HG03039 (cell line): ENCODE measurements around the gene ADK.
"Not testable (repeated sequence)": the region's sequence is repeated elsewhere in the genome, so short reads cannot be mapped to it uniquely, and the experiment has no call there.

Experiments used
- ATAC-seq: cut with Tn5 transposase; IDR thresholded peaks from one replicate; pipeline ENCODE4 v1.9.1; 2021; ENCODE audit warnings: mild to moderate bottlenecking, moderate library complexity; ENCODE audit not compliant: unreplicated experiment

Gene ADK

DNA sequence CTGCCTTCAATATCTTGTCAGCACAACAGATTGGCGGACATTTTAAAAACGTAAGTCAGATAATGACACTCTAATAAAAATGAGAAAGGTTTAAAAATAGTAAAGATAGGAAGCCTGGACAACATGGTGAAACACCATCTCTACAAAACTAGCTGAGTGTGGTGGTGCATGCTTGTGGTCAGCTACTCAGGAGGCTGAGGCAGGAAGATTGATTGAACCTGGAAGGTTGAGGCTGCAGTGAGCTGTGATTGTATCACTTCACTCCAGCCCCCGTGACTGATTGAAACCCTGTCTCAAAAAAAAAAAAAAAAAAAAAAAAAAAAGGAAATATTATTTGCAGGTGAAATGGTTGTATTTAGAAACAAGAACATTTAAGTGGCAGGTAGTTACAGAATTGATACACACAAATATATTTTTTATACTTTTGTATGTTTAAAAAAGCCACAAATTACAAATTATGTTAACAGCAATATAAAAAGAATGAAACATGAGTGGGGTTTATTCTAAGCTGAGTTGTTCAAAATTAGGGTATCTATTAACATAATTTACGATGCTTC lies 141.9 kb downstream of the ADK start:
- no peak for ATAC-seq

DNA sequence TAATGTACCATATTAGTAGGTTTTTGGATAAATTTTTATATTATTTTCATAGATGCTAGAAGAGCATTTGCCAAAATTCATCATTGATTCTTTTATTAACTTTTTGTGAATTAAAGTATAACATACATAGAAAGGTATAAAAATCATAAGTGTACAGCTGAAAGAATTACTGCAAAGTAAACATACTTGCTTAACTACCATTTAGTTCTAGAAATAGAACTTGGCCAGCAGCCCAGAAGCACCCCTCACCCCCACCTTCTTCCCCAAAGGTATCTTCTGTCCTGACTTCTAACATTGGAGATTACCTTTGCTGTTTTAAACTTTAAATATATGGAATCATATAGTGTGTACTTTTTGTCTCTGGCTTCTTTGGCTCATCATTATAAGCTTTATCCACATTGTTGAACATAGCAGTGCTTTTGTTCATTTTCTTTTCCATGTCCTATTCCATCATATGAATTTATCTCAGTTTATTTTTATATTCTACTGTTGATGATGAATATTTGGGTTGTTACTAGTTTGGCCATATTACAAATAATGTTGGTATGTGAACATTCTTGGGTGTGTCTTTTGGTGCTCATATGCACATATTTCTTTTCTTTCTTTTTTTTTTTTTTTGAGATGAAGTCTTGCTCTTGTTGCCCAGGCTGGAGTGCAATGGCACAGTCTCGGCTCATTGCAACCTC lies 142.8 kb downstream of the ADK start:
- ATAC-seq, result no peak

DNA sequence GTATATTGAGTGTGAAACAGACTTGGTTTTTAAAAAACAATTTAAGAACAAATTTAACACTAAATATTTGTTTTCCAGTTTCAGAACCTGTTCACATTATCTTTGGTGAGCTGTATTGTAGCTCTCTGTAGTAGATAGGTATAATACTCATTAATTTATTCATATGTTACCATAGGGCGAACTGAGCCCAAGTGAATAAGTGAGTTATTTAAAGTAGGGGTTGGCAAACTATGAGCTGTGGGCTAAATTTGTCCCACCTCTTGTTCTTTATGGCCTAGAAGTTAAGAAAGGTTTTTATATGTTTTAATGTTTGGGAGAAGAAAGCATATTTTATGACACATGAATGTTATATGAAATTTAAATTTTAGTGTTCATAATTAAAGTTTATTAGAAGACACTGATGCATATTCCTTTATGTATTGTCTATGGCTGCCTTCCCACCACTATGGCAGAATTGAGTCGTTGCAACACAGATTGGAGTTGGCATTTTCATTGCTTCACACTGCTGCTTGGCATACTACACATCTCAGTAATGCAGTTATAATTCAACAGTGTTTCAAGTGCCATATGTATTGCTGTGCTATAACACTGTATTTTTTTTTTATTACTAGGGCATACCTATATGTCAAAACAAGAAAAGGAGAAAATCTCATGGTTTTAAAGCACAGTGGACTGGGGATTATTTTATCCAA lies 146.5 kb downstream of the ADK start:
- no peak for ATAC-seq

DNA sequence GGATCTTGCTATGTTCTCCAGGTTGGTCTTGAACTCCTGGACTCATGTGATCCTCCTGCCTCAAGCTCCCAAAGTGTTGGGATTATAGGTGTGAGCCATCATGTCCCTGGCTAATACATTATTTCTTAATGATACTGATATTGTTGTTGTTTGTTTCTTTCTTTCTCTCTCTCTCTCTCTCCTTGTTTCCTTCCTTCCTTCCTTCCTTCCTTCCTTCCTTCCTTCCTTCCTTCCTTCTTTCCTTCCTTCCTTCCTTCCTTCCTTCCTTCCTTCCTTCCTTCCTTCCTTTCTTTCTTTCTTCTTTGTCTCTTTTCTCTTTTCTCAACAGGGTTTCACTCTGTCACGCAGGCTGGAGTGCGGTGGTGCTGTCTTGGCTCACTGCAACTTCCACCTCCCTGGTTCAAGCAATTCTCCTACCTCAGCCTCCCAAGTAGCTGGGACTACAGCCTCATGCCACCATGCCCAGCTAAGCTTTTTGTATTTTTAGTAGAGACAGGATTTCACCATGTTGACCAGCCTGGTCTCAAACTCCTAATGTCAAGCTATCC lies 149.1 kb downstream of the ADK start:
- not testable (repeated sequence) for ATAC-seq

DNA sequence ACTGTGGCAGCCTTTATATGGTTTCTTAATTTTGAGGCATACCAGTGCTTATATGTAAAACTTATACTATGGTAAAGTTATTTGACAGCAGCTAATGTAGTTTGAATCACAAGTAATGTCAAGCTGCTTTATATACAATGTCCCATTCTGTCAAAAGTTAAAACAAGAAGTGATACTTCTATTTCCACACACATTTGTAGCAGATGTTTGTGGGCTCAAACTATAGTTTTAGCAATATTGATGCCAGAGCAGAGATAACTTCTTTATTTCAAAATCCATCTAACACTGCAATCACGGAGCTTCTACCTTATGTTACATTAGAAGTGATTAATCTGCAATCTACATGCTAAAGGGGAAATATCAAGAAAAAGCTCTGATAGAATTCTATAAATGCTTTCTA lies 149.6 kb downstream of the ADK start:
- no peak for ATAC-seq

DNA sequence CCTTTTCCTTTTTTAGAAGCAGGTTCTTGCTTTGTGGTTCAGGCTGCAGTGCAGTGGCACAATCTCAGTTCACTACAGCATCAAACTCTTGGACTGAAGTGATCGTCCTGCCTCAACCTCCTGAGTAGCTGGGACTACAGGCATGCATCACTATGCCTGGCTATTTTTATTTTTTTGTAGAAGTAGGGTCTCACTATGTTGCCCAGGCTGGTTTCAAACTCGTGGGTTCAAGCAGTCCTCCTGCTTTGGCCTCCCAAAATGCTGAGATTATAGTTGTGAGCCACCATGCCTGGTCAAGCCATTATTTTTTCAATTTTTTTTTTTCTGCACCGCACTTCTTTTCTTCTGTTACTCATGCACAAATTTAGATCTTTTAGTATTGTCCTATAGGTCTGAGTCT lies 154.7 kb downstream of the ADK start:
- no peak for ATAC-seq

DNA sequence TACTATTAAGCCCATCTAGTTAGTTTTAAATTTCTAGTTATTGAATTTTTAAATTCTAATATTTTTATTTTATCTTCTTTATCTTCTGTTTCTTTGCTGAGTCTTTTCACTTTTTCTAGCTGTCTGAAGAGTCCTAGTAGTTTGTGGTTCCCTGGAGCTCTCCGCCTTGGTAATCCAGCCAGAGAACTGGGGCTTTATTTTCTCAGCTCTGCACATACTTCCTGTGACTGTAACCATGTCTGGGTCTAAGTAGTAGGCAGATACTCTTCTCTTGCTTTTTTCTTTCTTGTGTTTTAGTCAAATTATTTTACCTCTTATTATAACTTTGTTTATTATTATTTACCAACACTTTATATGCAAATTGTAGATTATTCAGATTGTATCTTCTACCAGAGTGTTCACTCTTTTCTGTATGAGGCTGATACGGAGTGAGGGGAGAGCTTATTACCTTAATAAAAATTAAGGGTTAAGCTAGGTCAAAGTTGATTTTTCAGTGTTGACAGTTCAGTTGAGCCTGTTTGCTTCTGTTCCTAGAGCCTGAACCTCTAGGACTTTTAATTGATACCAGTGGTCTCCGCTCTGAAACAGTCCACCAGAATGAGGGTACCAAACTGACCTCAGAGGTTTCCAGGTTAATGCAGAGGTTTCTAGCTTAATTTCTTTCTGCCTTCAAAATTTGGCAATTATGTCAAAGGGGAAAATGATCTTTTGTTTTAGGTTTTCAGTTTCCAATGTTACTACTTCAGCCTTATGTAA lies 155.4 kb downstream of the ADK start:
- ATAC-seq, result no peak

DNA sequence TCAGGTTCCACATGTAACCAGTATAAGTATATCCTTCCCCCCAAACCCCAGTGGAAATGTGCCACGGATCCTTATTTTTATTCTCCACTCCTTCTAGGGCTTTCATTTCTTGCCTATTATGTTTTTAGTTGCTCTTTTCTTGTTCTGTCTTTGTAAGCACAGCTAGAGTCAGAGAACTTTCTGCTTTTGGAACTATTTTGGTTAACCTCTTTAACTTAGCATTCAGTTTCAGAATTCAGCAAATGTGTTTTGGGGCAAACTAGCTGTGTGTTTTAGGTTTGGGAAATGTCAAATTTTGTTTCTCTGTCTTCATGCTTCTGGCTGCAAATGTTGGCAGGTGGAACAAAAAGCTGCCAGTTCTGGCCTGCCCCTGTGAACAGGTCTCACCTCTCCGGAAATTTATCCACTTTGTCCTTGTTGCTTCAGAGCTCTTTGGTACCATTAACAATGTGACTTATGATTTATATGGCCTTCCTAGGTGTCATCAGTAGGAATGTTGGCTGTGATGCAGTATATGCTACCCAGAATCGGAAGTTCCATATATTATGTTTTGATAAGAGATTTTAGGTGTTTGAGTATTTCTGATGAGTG lies 156.1 kb downstream of the ADK start:
- ATAC-seq, result no peak

DNA sequence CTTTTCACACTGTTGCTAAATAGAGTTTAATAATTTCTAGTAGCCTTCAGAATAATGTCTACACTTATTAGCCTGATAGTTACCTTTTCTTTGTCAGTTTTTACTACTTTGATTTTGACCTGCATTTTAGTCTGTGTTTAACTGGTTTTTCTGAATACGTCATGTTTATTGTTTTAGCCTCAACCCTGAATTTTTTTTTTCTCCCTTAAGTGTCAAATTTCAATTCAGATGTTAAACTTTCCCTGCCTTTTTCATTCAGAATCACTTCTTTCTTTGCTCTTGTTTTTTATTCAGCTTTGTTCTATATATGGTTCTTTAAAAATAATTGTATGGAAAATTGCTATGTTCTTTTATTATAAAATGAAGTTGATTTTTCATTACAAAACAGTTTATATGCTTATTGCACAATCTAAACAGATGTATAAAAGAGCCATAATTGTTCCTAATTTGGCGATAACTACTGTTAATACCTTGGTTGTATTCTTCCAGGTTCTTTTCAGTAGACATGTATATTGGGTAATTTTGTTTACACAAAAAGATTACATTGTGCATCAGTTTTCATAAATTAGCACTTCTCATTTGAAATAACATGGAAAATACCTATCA lies 159.7 kb downstream of the ADK start:
- no peak for ATAC-seq

DNA sequence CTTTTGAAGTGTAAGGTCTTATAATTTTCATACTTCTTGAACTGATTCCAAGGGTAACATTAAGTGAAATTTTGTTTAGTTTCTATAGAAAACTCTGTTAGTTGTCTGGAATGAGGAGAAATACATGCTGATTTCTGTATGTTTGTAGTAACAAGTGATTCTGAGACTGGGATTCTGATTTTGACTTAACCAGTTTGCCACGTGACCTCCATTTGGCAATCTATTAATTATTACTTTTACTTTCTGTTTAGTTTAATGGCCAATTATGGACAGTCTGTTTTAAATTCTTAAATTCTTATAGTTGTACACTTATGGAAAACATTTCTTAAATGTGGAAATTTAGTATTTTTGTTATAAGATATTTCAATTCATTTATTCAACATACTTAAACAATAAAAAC lies 163.1 kb downstream of the ADK start:
- no peak for ATAC-seq

DNA sequence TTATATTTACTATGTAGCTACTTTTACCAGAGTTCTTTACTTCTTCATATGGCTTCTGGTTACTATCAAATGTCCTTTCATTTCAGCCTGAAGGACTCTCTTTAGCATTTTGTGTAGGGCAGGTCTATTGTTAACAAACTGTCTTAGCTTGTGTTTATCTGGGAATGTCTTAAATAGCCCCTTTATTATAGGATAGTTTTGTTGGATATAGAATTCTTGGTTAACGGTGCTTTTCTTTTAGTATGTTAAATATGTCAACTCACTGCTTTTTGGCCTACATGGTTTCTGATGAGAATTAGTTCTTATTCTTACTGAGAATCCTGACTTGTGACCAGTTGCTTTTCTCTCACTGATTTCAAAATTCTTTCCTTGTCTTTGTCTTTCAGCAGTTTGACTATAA lies 169.0 kb downstream of the ADK start:
- ATAC-seq, result no peak

DNA sequence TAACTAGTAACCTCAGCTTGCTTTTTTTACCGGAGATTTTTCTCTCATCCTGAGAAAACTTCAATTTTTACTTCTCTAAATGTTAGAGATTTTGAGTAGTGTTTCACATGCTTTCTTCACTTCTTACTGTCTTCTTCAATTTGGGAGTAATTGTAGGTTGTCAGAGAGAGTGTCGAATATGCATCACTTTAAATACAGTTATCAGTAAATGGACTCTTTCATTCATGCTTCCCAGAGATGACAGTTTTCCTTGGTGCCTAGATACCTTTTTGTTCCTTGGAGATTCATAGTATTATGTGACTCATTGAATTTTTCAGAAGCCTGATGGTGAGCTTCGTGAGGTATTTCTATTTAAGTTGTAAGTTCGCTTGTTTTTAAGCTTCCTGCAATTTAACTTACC lies 169.7 kb downstream of the ADK start:
- ATAC-seq, result no peak

DNA sequence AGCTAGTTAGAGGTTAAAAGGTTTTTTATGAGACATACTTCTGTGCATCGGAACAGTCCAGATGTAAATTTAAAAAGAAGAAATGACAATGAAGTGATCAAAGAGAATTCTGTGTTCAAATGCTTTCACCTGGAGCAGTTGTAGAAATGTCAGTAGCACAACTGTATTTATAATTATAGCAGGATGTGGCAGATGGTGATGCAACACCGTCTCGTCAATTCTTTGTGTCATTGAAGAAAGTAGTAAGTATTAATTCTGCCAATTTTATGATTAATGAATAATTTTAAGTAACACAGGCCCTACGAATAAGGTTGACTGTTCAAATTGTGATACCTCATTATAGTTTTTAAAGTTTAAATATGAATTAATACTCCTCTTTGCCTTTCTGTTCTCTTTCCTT lies 171.1 kb downstream of the ADK start:
- no peak for ATAC-seq

DNA sequence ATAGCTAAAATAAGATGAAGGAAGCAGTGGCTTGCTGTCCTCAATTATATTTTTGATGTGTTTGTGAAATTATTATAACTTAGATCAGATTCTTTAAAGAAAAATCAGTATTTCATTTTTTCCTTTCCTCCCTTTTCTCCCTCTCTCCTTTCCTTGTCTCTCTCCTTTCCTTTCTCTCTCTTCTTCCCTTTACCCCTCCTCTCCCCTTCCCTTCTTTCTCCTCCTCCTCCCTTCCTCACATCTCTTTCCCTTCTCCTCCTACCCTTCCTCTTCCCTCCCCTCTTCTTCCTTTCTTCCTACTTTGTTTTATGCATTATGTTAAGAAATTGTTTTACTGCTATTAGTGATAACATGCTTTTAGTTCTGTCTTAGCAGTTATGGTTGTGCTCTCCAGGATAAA lies 171.5 kb downstream of the ADK start:
- no peak for ATAC-seq

DNA sequence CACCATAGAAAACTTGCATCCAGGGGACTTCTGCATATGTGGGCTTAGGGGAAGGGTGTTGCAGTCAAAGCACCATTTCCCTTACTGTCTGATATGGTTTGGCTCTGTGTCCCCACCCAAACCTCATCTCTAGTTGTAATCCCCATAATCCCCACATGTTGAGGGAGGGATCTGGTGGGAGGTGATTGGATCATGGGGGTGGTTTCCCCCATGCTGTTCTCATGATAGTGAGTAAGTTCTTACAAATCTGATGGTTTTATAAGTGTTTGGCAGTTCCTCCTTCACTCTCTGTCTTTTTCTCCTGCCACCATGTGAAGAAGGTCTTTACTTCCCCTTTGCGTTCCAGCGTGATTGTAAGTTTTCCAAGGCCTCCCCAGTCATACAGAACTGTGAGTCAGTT lies 177.4 kb downstream of the ADK start:
- no peak for ATAC-seq

DNA sequence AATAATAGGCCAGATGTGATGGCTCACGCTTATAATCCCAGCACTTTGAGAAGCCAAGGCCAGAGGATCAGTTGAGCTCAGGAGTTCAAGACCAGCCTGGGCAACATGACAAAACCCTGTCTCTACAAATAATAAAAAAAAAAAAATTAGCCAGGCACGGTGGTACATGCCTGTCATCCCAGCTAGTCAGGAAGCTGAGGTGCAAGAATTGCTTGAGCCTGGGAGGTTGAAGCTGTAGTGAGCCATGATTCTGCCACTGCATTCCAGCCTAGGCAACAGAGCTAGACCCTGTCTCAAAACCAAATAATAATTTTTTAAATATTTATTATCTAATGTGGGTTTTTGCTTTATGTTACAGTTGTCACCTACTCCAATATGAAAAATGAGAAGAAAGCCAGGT lies 178.9 kb downstream of the ADK start:
- no peak for ATAC-seq

DNA sequence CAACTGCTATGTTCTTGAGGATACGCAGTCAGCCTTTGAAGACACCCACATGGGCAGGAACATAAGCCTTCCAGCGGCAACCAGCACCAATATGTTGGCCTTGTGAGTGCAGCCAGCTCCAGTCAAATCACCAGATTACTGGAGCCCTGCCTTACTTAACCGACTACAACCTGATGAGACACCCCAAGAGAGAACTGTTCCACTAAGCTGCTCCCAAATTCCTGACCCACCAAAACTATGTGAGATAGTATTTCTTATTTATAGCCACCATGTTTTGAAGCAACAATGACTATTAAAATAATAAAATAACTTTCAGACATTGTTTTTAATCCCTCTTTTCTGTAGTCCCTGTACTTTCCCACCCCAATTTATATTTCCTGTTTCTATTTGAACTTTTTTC lies 179.6 kb downstream of the ADK start:
- ATAC-seq, result no peak

DNA sequence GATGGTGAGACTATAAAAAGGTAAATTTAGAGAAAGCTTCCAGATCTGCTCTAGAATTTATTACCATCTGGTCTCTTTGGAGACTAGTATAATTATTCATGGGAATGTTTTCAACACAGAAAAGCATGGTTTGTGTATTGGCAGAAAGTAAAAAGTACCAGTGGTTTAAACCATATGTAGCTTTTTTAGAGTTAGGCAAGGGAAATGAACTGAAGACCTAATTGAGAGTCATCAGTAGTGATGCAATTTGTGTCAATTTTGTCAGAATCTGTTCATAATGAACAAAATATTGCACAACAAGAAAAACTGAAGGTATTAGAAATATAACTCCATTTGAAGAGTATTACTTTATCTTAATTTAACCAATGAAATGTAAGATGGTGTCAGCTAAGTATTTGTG lies 181.4 kb downstream of the ADK start:
- no peak for ATAC-seq

DNA sequence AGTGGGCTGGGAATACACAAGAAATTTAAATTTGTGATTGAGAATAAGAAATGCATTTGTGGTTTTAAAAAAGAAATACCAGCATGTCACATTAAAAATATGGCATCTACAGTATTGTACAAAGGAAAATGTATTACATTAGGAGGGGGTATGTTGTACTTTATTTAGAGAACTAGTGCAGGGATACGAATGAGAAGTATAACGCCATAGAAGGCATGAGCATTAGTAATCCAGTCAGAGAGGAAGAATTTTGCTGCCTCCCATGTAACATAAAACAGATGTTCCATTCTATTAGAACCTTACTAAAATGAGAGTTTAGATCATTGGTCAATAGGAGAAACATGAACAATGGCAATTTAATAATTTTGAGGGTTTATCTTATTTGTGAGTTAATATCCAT lies 182.2 kb downstream of the ADK start:
- ATAC-seq, result no peak

DNA sequence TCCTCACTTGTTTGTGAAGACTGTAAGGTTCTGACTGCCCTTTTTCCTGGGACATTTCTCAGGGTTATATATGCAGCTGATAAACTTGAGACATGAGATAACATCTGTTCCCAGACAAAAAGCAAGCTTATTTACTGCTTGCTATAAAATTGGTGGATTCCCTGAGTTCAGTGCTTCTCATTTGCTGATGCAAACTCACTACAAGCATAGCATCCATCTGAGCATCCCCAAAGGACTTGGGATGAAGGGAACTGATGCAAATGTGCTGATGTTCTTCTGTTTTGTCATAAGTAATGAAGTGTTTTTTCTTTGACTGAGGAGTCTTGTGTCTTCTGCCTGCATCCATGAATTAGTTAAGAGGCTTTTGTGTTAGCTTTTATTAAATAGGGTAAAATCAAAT lies 183.2 kb downstream of the ADK start:
- ATAC-seq, result no peak

DNA sequence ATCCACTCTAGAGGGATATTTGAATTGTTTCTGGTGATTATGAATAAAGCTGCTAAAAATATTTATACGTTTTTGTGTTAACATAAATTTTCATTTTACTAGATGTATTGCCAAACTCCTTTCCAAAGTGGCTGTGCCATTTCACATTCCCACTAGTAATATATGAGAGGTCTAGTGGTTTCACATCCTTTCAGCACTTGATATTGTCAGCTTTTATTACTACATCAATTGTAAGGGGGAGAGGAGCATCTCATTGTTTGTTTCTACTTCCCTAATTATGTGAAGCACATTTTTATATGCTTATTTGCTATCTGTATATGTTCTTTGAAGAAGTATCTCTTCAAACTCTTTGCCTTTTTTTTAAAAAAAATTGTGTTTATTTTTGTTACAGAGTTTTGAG lies 184.5 kb downstream of the ADK start:
- no peak for ATAC-seq
